GM19455 (cell line): ENCODE measurements around the gene DCAF5.
"Not testable (repeated sequence)": the region's sequence is repeated elsewhere in the genome, so short reads cannot be mapped to it uniquely, and the experiment has no call there.

ENCODE experiments used
- ATAC-seq: cut with Tn5 transposase; IDR thresholded peaks from one replicate; pipeline ENCODE4 v1.9.1; 2021; ENCODE audit not compliant: unreplicated experiment

The DCAF5 gene

DNA sequence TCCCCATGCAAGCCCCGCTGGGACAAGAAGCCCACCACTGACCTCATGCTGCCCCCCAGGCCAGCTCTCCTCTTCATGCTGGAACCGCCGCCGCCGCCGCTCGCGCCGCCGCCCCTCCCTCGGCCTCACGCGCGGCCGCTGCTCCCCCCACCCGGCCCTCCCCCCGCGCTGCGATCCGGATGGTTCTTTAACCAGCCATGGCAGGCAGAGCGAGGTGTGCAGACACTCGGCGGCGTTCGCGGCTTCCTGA lies at the start of gene DCAF5:
TSS of gene DCAF5 (minus strand) at position 218 of the 250 bp plus-strand sequence. CDS start at position 77, 141 bp downstream.
- no peak for ATAC-seq

GRCh38 chr14:69199786-69200185 lies 46.9 kb upstream of the DCAF5 start:
- no peak for ATAC-seq

GRCh38 chr14:69193721-69194120 lies 40.8 kb upstream of the DCAF5 start:
- no peak for ATAC-seq

GRCh38 chr14:69191340-69192111 lies 38.6 kb upstream of the DCAF5 start, which contains the start of gene EXD2:
TSS of gene EXD2 (plus strand) at chr14:69191498. CDS start at chr14:69209471, 17,973 bp downstream.
- ATAC-seq, result peak; percentile 80

GRCh38 chr14:69190191-69190590 lies 37.3 kb upstream of the DCAF5 start:
- no peak for ATAC-seq

DNA sequence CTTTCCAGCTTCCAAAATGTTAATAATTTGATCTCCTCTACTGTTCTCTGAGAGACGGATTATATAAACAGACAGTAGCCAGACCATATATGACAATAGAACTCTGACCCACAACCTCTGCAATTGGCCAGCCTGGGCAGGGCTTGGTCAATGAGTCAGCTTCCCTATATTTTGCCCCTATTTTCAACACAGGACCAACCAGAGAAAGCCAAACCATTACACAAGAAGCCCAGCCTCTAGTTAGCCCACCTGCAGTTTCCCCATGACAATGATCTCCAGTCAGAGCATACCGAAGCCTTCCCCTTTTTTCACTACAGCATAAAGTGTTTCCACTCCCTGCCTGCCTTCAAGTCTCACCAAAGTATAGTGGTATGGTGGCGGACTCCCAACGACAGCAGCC lies 30.8 kb upstream of the DCAF5 start:
- ATAC-seq, result no peak

DNA sequence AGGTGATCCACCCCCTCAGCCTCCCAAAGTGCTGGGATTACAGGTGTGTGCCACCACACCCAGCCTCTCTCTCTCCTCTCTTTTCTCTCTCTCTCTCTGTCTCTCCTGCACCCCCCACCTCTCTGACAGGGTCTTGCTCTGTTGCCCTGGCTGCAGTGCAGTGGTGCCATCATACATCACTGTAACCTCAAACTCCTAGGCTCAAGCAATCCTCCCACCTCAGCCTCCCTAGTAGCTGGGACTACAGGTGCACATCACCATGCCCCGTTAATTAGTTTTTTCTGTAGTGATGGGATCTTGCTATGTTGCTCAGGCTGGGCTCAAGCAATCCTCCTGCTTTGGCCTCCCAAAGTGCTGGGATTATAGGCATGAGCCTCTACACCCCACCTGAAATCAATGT lies 29.7 kb upstream of the DCAF5 start:
- ATAC-seq, result not testable (repeated sequence)

GRCh38 chr14:69181491-69181890 lies 28.6 kb upstream of the DCAF5 start:
- no peak for ATAC-seq

GRCh38 chr14:69175130-69175529 lies 22.2 kb upstream of the DCAF5 start:
- ATAC-seq, result no peak

GRCh38 chr14:69171569-69171968 lies 18.6 kb upstream of the DCAF5 start:
- ATAC-seq, result no peak

GRCh38 chr14:69170839-69171238 lies 17.9 kb upstream of the DCAF5 start:
- no peak for ATAC-seq

DNA sequence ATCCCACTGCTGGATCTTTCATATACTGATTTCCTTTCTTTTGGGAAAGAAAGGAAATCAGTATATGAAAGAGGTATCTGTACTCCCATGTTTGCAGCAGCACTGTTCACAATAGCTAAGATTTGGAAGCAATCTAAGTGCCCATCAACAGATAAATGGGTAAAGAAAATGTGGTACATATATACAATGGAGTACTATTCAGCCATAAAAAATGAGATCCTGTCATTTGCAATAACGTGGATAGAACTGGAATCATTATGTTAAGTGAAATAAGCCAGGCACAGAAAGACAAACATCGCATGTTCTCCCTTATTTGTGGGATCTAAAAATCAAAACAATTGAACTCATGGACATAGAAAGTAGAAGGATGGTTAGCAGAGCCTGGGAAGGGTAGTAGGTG lies 12.9 kb upstream of the DCAF5 start:
- not testable (repeated sequence) for ATAC-seq

- no peak for ATAC-seq
Measured at GRCh38 chr14:69161590-69161989, 8.7 kb upstream of the DCAF5 start.

- no peak for ATAC-seq
Measured at GRCh38 chr14:69156224-69156623, 3.3 kb upstream of the DCAF5 start.

GRCh38 chr14:69154779-69155178 lies 1.9 kb upstream of the DCAF5 start:
- no peak for ATAC-seq

DNA sequence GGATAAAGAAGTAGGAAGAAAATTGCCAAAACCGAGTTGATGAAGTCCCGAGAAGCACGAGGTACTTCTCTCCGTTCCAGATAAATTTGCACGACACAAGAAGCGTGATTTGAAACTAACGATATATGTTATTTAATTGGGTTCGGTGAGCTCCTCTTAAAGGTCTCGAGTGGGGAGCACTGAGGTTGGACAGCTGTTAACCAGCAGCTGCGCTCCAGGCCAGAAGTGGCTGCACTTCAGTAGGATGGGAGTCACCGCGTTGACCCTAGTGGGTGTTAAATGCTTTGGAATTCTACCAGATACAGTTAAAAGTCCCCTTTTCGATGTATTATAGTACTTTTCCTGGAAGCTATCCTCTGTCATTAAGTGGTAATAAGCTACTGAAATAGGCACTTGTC lies 953 bp upstream of the DCAF5 start:
- ATAC-seq, result no peak

DNA sequence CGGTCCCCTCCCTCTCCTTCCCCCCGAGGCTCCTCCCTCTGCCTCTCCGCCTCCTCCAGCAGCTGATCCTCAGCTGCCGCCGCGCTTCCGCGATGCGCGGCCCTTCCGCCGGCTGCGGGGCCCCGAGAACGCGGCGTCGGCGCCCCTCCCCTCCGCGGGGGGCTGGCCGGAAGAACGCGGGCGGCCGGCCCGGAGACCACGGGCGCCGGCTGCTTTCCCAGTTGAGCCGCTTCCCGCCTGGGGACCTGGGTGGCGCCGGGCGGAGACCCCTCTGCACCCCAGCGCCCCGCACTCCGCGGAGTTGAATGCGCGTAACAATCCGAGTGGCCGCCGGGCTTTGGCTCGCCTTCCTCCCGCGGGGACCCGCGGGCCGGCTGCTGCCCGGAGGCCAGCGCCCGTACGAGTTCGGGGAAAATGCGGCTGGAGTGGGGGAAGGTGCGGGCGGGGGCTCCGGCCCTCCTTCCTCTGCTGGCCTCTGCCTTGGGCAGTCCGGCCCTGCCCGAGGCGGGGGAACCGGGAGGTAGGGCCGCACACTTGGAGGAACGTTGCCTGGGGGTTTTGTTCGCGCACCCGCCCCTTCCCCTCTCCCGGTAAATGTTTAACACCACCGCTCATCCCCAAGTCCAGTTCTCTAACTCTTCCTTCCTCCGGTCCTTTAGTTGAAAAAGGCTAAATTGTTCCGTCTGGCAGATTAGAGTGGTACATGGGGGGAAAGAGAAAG lies 393 bp upstream of the DCAF5 start:
- ATAC-seq, result peak; percentile 83

GRCh38 chr14:69152181-69152901 lies 578 bp downstream of the DCAF5 start:
- ATAC-seq, result no peak

- ATAC-seq, result peak; percentile 49
Measured at GRCh38 chr14:69151458-69152180, 1.3 kb downstream of the DCAF5 start.

GRCh38 chr14:69149461-69150244 lies 3.3 kb downstream of the DCAF5 start:
- no peak for ATAC-seq
